Measurements from ENCODE around the gene PYROXD2.

Gene PYROXD2

GRCh38 chr10:98457721-98458120 lies 42.7 kb upstream of the PYROXD2 start:
- no peak for TF ChIP-seq CTCF (IDR thresholded peaks at IDR 0.05; ENCODE audit: insufficient read depth, low read depth, low read length, missing control alignments)
- no peak overlapping the region for H3K4me3 ChIP-seq (ENCODE audit: low read length)
- no peak for DNase-seq (ENCODE audit: low read depth)

- no peak for DNase-seq (ENCODE audit: low read depth)
- no peak overlapping the region for H3K4me3 ChIP-seq (ENCODE audit: low read length)
- no peak for TF ChIP-seq CTCF (IDR thresholded peaks at IDR 0.05; ENCODE audit: insufficient read depth, low read depth, low read length, missing control alignments)
Observed at GRCh38 chr10:98456686-98457482, 41.9 kb upstream of the PYROXD2 start.

GRCh38 chr10:98456043-98456570 lies 41.1 kb upstream of the PYROXD2 start:
- no peak for TF ChIP-seq CTCF (IDR thresholded peaks at IDR 0.05; ENCODE audit: insufficient read depth, low read depth, low read length, missing control alignments)
- DNase-seq (ENCODE audit: low read depth): no peak
- H3K4me3 ChIP-seq (ENCODE audit: low read length): no peak overlapping the region

GRCh38 chr10:98453729-98454128 lies 38.7 kb upstream of the PYROXD2 start:
- no peak for TF ChIP-seq CTCF (IDR thresholded peaks at IDR 0.05; ENCODE audit: insufficient read depth, low read depth, low read length, missing control alignments)
- no peak overlapping the region for H3K4me3 ChIP-seq (ENCODE audit: low read length)
- DNase-seq (ENCODE audit: low read depth): no peak

GRCh38 chr10:98450618-98451017 lies 35.6 kb upstream of the PYROXD2 start:
- H3K4me3 ChIP-seq (ENCODE audit: low read length): no peak overlapping the region
- no peak for TF ChIP-seq CTCF (IDR thresholded peaks at IDR 0.05; ENCODE audit: insufficient read depth, low read depth, low read length, missing control alignments)
- DNase-seq (ENCODE audit: low read depth): no peak

- TF ChIP-seq CTCF (IDR thresholded peaks at IDR 0.05; ENCODE audit: insufficient read depth, low read depth, low read length, missing control alignments): no peak
- DNase-seq (ENCODE audit: low read depth): no peak
- no peak overlapping the region for H3K4me3 ChIP-seq (ENCODE audit: low read length)
Observed at GRCh38 chr10:98449287-98449686, 34.3 kb upstream of the PYROXD2 start.

Measured in epithelial cell of esophagus (primary cell).